ENCODE measurements around the gene KCNQ1. TPM values are rescaled to one million over a fixed set of nuclear protein-coding genes. Genes with fewer than 3 reads are reported as not detected.

The KCNQ1 gene
- total RNA-seq, 1 experiment from 2014 or later, result 10.7 TPM

DNA sequence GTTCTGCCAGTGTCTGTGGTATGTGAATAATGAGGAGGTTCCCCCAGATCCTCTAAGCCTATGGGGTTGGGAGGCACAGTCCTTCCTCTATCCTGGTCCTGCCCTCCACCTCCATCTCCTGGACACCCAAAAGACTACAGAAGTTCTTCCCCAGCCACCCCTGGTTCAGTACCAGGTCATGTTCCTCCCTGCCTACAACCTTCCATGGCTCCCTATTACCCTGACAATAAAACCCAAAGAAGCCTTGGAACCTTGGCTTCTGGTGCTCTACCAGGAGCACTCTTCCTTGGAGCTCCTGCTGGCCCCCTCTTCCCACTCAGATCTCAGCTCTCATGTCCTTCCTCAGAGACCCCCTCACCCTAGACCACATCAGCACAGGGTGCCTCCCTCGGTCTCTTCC lies 13.4 kb upstream of the KCNQ1 start:
- ATAC-seq, result no peak
- Histone ChIP-seq H3K4me1 (ENCODE audit: control insufficient read depth in 1 of 2, insufficient read depth in 2 of 2, low read length in 2 of 2) (no peaks in the 10 kb centered on the region), H3K27me3 (ENCODE audit: insufficient read depth, low read length) (no peaks in the 10 kb centered on the region), H4K20me1 (ENCODE audit: insufficient read depth) (no peaks in the 10 kb centered on the region), H3K79me2 (ENCODE audit: insufficient read depth, low read length) (no peaks in the 10 kb centered on the region), H3K9ac (ENCODE audit: low read length) (no peak overlapping the region), H3K36me3 (ENCODE audit: control insufficient read depth in 1 of 2, insufficient read depth in 2 of 2, low read length in 2 of 2) (no peaks in the 10 kb centered on the region), H3K4me2 (ENCODE audit: low read length) (no peak overlapping the region), H3K27ac (ENCODE audit: low read depth, low read length) (no peak overlapping the region), H2AFZ (ENCODE audit: low read depth, low read length, poor library complexity, severe bottlenecking) (no peak overlapping the region), H3K9me3 (ENCODE audit: control insufficient read depth in 1 of 2, insufficient read depth in 1 of 2, low read depth in 1 of 2, low read length in 2 of 2) (no peaks in the 10 kb centered on the region), H3K9me2 (ENCODE audit: insufficient read depth) (no peaks in the 10 kb centered on the region), H3K4me3 (replicated peaks in 1 of 2; ENCODE audit: low read depth in 1 of 2, low read length in 2 of 2) (no peak overlapping the region)
- intact Hi-C loops (cut with micrococcal nuclease), result no loop called here
- TF ChIP-seq EZH2 (IDR thresholded peaks at IDR 0.05) (no peak), POLR2A (IDR thresholded peaks at IDR 0.05; ENCODE audit: borderline replicate concordance, extremely low read depth, insufficient read depth, insufficient read length) (no peak), FOSL1 (IDR thresholded peaks at IDR 0.05; ENCODE audit: low read depth) (no peak), CTCF (IDR thresholded peaks at IDR 0.05 in 2 of 3, conservative IDR thresholded peaks at IDR 0.05 in 1 of 3; ENCODE audit: borderline replicate concordance in 1 of 3, insufficient read depth in 1 of 3, low read depth in 2 of 3, low read length in 2 of 3) (no peak), ELF1 (IDR thresholded peaks at IDR 0.05; ENCODE audit: borderline replicate concordance, low read depth) (no peak), CBX3 (IDR thresholded peaks at IDR 0.05; ENCODE audit: low read depth) (no peak), POLR2AphosphoS5 (IDR thresholded peaks at IDR 0.05; ENCODE audit: low read depth, low read length) (no peak), MAX (IDR thresholded peaks at IDR 0.05) (no peak), ZFX (IDR thresholded peaks at IDR 0.05) (no peak), ATF3 (IDR thresholded peaks at IDR 0.05) (no peak), ZNF274 (IDR thresholded peaks at IDR 0.05; ENCODE audit: low read depth, low read length) (no peak), JUND (IDR thresholded peaks at IDR 0.05) (no peak), SIN3A (IDR thresholded peaks at IDR 0.05; ENCODE audit: low read depth) (no peak), CEBPB (IDR thresholded peaks at IDR 0.05; ENCODE audit: low read depth) (no peak), SRF (IDR thresholded peaks at IDR 0.05; ENCODE audit: low read depth) (no peak), RAD21 (IDR thresholded peaks at IDR 0.05; ENCODE audit: low read depth) (no peak), TCF7L2 (IDR thresholded peaks at IDR 0.05; ENCODE audit: borderline replicate concordance, extremely low read depth, insufficient read depth, insufficient read length) (no peak)
- TF ChIP-seq, protein P1, sequence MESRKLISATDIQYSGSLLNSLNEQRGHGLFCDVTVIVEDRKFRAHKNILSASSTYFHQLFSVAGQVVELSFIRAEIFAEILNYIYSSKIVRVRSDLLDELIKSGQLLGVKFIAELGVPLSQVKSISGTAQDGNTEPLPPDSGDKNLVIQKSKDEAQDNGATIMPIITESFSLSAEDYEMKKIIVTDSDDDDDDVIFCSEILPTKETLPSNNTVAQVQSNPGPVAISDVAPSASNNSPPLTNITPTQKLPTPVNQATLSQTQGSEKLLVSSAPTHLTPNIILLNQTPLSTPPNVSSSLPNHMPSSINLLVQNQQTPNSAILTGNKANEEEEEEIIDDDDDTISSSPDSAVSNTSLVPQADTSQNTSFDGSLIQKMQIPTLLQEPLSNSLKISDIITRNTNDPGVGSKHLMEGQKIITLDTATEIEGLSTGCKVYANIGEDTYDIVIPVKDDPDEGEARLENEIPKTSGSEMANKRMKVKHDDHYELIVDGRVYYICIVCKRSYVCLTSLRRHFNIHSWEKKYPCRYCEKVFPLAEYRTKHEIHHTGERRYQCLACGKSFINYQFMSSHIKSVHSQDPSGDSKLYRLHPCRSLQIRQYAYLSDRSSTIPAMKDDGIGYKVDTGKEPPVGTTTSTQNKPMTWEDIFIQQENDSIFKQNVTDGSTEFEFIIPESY (IDR thresholded peaks at IDR 0.05; ENCODE audit: extremely low read depth, insufficient replicate concordance, low read length), result no peak
- TF ChIP-seq, protein P2, sequence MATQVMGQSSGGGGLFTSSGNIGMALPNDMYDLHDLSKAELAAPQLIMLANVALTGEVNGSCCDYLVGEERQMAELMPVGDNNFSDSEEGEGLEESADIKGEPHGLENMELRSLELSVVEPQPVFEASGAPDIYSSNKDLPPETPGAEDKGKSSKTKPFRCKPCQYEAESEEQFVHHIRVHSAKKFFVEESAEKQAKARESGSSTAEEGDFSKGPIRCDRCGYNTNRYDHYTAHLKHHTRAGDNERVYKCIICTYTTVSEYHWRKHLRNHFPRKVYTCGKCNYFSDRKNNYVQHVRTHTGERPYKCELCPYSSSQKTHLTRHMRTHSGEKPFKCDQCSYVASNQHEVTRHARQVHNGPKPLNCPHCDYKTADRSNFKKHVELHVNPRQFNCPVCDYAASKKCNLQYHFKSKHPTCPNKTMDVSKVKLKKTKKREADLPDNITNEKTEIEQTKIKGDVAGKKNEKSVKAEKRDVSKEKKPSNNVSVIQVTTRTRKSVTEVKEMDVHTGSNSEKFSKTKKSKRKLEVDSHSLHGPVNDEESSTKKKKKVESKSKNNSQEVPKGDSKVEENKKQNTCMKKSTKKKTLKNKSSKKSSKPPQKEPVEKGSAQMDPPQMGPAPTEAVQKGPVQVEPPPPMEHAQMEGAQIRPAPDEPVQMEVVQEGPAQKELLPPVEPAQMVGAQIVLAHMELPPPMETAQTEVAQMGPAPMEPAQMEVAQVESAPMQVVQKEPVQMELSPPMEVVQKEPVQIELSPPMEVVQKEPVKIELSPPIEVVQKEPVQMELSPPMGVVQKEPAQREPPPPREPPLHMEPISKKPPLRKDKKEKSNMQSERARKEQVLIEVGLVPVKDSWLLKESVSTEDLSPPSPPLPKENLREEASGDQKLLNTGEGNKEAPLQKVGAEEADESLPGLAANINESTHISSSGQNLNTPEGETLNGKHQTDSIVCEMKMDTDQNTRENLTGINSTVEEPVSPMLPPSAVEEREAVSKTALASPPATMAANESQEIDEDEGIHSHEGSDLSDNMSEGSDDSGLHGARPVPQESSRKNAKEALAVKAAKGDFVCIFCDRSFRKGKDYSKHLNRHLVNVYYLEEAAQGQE (IDR thresholded peaks at IDR 0.05; ENCODE audit: low read depth), result no peak
- POLR2A ChIA-PET, result no interaction called here
- no TSS peak for BruUV-seq (replicated peaks)
- RAD21 ChIA-PET (ENCODE audit: low non-redundant PET in 1 of 2, low total read pairs in 2 of 2, uncharacterized antibody in 2 of 2, unreplicated experiment in 2 of 2), result no interaction called here
- DNase-seq (ENCODE audit: low read depth, low spot score), result no peak
- CTCF ChIA-PET, result no interaction called here
